ENCODE results near the gene SS18L1. TPM values are rescaled to one million over a fixed set of nuclear protein-coding genes. Genes with fewer than 3 reads are reported as not detected.
A peak's percentile ranks its signal among the peaks of the same experiment; 100 is the strongest.

The SS18L1 gene
- total and polyA plus RNA-seq, 2 experiments from 2014 or later, result 6.5 to 32.6 TPM

GRCh38 chr20:62137478-62138203 is 5.9 kb upstream of the SS18L1 start:
- Histone ChIP-seq H2AFZ (no peak overlapping the region), H3F3A (replicated peaks; ENCODE audit: low read depth) (peaks cover 35% of the 10 kb centered on the region), H3K79me2 (replicated peaks; ENCODE audit: insufficient read depth) (peaks cover 40% of the 10 kb centered on the region), H3K4me1 (ENCODE audit: insufficient read depth) (no peaks in the 10 kb centered on the region; the same call in 1 of the 2 replicates), H3K27me3 (ENCODE audit: insufficient read depth) (no peaks in the 10 kb centered on the region), H3K27ac (ENCODE audit: low read depth) (peak overlapping the region; percentile 5; the same call in 1 of the 2 replicates), H4K20me1 (replicated peaks; ENCODE audit: insufficient read depth) (peaks cover 58% of the 10 kb centered on the region), H3K9me2 (ENCODE audit: insufficient read depth) (no peaks in the 10 kb centered on the region), H3K4me3 (no peak overlapping the region), H3K36me3 (ENCODE audit: insufficient read depth) (peaks cover 55% of the 10 kb centered on the region), H3K4me2 (no peak overlapping the region)
- peaks cover 13% of the 10 kb centered on the region; the same call in 2 of the 3 replicates for H3K4me1 Mint-ChIP-seq
- H3K27ac Mint-ChIP-seq, result no peak overlapping the region
- TF ChIP-seq CREB1 (CRISPR knock-in tag; IDR thresholded peaks at IDR 0.05; ENCODE audit: low read depth), result no peak
- DNase-seq (ENCODE audit: low spot score) (no peak), ATAC-seq (no peak)
- H3K4me3 Mint-ChIP-seq, result no peak overlapping the region
- peaks cover 91% of the 10 kb centered on the region for H3K36me3 Mint-ChIP-seq (ENCODE audit: low read depth)
- no peaks in the 10 kb centered on the region for H3K9me3 Mint-ChIP-seq
- H3K27me3 Mint-ChIP-seq (ENCODE audit: insufficient read depth, low read depth, poor library complexity), result peaks cover 17% of the 10 kb centered on the region

- Mint-ChIP-seq H3K27me3 (ENCODE audit: insufficient read depth, low read depth, poor library complexity) (peaks cover 17% of the 10 kb centered on the region), H3K27ac (no peak overlapping the region), H3K4me3 (no peak overlapping the region), H3K9me3 (no peaks in the 10 kb centered on the region), H3K36me3 (ENCODE audit: low read depth) (peaks cover 88% of the 10 kb centered on the region), H3K4me1 (peaks cover 13% of the 10 kb centered on the region; the same call in 2 of the 3 replicates)
- no peak for DNase-seq (ENCODE audit: low spot score)
- no peak overlapping the region for H3K4me3 ChIP-seq
- H3F3A ChIP-seq (replicated peaks; ENCODE audit: low read depth), result peaks cover 35% of the 10 kb centered on the region
- TF ChIP-seq JUNB (IDR thresholded peaks at IDR 0.05; ENCODE audit: unreplicated experiment) (no peak), ZNF114 (CRISPR knock-in tag; IDR thresholded peaks at IDR 0.05) (no peak), CREB1 (CRISPR knock-in tag; IDR thresholded peaks at IDR 0.05; ENCODE audit: low read depth) (no peak), REST (IDR thresholded peaks at IDR 0.05; ENCODE audit: unreplicated experiment) (no peak), STAT1 (IDR thresholded peaks at IDR 0.05; ENCODE audit: unreplicated experiment) (no peak), ZNF331 (CRISPR knock-in tag; IDR thresholded peaks at IDR 0.05; ENCODE audit: low read depth) (no peak), EZH2 (IDR thresholded peaks at IDR 0.05; ENCODE audit: low read depth, unreplicated experiment) (no peak), CTCF (conservative IDR thresholded peaks at IDR 0.05; ENCODE audit: low read depth in 2 of 2) (no peak), NANOG (IDR thresholded peaks at IDR 0.05; ENCODE audit: borderline replicate concordance) (no peak), POLR2AphosphoS5 (IDR thresholded peaks at IDR 0.05; ENCODE audit: low read depth) (no peak), EZH2phosphoT487 (IDR thresholded peaks at IDR 0.05; ENCODE audit: unreplicated experiment) (no peak)
- TF ChIP-seq, protein P1, sequence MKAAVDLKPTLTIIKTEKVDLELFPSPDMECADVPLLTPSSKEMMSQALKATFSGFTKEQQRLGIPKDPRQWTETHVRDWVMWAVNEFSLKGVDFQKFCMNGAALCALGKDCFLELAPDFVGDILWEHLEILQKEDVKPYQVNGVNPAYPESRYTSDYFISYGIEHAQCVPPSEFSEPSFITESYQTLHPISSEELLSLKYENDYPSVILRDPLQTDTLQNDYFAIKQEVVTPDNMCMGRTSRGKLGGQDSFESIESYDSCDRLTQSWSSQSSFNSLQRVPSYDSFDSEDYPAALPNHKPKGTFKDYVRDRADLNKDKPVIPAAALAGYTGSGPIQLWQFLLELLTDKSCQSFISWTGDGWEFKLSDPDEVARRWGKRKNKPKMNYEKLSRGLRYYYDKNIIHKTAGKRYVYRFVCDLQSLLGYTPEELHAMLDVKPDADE (IDR thresholded peaks at IDR 0.05), result no peak
- no peaks in the 10 kb centered on the region; the same call in 1 of the 2 replicates for H3K4me1 ChIP-seq (ENCODE audit: insufficient read depth)
- H2AFZ ChIP-seq, result no peak overlapping the region
- H3K9me2 ChIP-seq (ENCODE audit: insufficient read depth), result no peaks in the 10 kb centered on the region
- ATAC-seq, result no peak
- H3K79me2 ChIP-seq (replicated peaks; ENCODE audit: insufficient read depth), result peaks cover 42% of the 10 kb centered on the region
- peaks cover 55% of the 10 kb centered on the region for H3K36me3 ChIP-seq (ENCODE audit: insufficient read depth)
- H3K4me2 ChIP-seq, result no peak overlapping the region
- H3K27ac ChIP-seq (ENCODE audit: low read depth), result peak overlapping the region; percentile 45; the same call in 1 of the 2 replicates
- no peaks in the 10 kb centered on the region for H3K27me3 ChIP-seq (ENCODE audit: insufficient read depth)
- peaks cover 58% of the 10 kb centered on the region for H4K20me1 ChIP-seq (replicated peaks; ENCODE audit: insufficient read depth)
These were observed 5.4 kb upstream of the SS18L1 start for GRCh38 chr20:62138204-62138543.
